HG03432 (cell line): ENCODE results near the gene OXSR1.
A peak's percentile ranks its signal among the peaks of the same experiment; 100 is the strongest.
"Not testable (repeated sequence)": the region's sequence is repeated elsewhere in the genome, so short reads cannot be mapped to it uniquely, and the experiment has no call there.

ENCODE experiments used
- ATAC-seq: cut with Tn5 transposase; IDR thresholded peaks from one replicate; pipeline ENCODE4 v1.9.1; 2021; ENCODE audit warnings: mild to moderate bottlenecking, moderate library complexity; ENCODE audit not compliant: unreplicated experiment

The OXSR1 gene

DNA sequence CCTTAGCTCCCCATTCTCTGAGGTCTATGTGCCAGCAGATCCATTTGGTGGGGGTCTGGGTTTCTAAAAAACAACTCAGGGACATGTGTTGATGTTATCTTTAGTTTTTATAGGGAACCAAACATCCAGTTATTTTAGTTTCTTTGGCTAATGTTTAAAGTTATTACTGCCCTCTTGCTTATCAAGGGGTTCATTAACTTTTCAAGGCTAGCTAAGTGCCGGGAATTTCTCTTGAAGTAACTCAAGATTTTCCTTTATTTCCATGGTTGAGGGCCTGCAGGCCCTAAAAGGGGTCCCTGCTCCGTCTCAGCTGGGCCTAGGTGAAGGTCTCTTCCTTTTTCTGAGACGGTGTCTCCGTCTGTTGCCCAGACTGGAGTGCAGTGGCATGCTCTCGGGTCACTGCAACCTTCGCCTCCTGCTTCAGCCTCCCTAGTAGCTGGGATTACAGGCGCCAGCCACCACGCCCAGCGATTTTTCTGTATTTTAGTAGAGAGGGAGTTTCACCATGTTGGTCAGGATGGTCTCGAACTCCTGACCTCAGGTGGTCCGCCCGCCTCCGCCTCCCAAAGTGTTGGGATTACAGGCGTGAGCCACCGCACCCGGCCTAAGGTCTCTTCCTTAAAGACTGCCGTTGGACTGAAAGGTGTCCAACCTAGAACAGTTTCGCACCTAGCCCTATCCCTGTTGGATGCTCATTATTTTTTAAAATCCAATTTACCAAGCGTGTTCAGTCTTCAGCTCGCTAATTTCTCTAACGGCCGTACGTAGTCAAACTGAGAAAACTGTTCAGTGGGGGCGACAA, 1.3 kb upstream of the OXSR1 start:
- ATAC-seq = no peak

DNA sequence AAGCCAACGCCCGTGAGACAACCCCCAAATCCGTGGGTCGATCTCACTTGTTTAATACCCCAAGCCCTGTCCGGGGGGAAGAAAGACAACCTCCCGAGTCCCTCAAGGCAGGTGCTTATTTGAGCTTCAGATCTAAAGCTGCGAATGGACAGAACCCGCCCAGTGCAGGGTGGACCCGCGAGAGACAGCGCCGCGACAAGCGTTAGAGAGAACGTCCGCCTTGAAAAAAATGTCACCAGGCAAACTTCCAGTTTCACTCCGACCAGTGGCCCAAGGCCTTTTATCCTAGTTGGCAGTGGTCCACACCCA, 740 bp upstream of the OXSR1 start:
- no peak for ATAC-seq

DNA sequence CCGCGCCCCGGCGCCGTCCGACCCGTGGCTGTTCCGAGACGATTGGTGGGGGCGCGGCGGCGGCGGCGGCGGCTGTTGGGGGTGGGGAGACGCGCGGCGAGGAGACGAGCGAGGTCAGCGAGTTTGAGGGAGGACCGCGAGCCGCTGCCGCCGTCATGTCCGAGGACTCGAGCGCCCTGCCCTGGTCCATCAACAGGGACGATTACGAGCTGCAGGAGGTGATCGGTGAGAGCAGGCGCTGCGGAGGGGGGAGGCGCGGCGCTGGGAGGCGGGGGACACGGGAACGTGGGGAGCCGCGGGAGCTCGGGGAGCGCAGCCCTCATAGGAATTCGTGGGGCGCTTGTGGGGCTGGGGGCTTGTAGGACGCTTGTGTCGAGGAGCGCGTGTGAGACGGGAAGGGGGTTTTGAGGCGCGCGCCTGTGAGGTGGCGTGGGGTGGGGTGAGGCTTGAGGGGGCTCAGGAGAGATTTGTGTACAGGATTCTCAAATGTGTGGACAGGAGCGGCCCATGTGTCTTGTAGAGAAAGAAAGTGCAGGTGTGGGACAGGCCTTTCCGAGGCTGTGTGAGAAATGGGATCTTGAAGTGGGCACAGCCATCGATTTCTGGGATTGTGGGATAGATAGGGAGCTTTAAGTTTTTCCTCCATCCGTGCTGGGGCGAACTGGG, 518 bp downstream of the OXSR1 start:
- no peak for ATAC-seq

DNA sequence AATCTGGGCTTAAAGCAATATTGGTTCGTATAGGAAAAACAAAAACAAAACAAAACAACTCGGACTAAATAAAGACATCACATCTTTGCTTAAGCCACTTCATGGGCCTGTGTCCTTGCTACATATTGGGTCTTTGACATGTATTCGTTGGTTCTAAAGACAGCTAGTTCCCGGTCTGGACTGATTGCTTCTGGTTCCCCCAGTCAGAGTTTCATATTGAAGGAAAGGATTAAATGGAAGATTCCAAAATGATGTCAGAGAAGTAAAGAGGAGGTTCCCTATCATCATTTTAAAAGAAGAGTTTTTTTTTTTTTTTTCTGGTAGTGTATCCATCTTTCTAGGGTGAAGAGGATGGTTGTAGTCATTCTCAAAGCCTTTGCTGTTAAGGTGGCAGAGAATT, 2.3 kb downstream of the OXSR1 start:
- no peak for ATAC-seq

DNA sequence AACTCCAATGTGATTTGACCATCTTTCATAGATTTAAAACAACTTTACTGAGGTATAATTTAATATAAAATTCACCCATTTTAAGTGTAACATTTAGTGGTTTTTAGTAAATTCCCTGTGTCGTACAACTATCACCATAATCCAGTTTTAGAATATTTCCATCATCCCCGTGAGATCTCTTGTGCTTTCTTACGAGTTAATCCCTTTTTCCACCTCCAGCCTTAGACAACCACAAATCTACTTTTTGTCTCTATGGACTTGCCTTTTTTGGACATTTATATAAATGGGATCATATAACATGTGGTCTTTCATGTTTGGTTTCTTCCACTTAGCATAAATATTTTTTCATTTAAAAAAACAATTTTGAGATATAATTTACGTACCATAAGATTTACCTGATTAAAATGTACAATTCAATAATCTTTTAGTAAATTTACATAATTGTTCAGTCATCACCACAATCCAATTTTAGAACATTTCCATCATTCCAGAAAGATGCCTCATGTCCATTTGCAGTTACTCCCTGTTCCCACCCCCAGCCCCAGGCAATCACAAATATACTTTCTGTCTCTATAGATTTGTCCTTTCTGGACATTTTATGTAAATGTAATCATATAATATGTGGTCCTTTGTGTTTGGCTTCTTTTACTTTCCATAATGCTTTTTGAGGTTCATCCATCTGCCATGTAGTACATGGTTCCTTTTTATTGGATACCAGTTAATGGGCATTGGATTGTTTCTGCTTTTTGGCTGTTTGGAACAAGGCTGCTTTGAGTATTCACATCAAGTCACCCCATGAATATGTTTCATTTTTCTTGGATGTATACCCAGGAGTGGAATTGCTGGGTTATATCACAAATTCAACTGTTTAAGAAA, 3.1 kb downstream of the OXSR1 start:
- ATAC-seq = no peak

DNA sequence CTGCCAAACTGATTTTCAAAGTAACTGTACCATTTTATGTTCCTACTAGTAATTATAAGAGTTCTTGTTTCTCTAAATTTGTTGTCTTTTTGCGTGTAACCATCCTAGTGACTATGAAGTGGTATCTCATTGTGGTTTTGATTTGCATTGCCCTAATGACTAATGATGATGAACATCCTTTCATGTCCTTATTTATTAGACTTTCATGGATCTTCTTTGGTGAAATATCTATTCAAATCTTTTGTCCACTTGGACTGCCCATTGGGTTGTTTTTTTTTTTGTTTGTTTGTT, 3.6 kb downstream of the OXSR1 start:
- no peak for ATAC-seq

DNA sequence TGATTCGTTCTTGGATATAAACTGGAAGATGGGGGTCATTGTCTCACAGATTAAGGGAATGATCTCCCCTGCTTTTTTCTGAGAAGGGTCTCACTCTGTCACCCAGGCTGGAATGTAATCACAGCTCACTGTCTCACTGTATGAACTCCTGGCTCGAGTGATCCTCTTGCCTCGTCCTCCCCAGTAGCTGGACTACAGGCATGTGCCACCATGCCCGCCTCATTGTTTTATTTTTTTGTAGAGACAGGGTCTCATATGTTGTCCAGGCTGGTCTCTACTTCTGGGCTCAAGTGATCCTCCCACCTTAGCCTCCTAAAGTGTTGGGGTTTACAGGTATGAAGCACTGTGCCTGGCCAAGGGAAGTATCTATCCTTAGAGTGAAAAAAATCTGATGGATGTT, 5.4 kb downstream of the OXSR1 start:
- no peak for ATAC-seq

DNA sequence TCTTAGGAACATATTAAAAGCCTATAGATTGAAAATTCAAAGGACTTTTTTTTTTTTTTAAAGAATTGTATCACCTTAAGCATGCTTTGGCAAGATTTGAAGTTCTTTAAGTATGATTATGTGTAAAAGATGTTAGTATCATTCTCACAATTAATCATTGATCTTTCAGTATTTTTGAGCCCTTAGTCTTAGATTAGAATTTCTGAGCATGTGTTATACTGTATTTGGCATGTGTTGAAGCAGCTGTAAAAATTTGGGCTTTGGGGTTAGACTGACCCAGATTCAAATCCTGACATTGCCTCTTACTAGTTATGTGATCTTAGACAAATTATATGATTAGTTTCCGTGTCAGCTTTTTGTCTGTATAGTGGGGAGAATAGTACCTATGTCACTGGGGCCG, 6.3 kb downstream of the OXSR1 start:
- no peak for ATAC-seq

DNA sequence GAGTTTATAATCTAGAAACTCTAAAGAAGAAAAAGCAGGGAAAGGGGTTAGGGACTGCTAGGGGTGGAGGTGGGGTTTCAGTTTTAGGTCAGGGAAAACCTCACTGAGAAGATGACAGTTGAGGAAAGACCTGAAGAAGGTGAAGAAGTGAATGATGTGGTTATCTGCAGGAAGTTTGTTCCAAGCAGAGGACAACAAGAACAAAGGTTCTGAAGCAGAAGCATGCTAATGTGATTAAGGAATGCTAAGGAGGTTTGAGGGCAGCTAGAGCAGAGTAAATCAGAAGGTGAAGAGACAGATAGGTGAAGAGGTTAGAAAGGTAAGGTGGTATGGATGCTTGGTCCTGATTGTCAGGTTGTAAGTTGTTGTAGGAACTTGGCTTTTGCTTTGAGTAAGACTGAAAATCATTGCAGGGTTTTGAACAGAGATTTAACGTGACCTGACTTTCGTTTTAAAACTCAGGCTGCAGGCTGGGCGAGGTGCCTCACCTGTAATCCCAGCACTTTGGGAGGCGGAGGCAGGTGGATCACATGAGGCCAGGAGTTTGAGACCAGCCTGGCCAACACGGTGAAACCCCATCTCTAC, 8.6 kb downstream of the OXSR1 start:
- peak; percentile 62 for ATAC-seq

DNA sequence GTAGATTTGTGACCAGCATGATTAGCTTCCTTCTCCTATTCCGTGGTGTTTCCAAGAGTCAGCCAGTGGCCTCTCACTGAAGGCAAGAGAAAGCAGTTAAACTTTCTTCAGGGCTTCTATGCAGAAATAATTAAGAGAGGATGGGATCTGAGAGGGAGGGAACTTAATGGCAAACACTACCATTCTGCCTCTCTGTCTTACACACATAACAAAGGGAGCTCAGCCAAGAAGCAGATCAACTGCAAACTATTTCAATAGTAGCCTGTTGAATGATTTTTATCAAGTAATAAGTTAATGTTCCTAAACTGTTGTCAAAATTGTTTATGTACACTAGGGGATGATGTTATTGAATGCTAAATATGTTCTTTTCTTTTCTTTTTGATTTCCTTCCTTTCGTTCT, 11.8 kb downstream of the OXSR1 start:
- ATAC-seq = no peak

DNA sequence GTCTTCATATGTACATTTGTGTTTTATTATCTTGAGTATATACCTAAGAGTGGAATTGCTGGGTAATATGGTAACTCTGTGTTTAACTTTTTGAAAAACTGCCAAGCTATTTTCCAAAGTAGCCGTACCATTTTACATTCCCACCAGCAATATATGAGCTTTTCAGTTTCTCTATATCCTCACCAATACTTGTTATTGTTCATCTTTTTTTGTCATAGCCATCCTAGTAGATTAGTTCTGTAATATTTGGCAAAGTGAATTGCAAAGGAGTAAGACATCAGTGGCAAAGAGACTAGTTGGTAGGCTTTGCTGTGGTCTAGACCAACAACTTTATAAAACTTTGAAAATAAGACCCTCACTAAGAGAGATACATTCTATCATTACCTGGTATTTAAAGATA, 21.4 kb downstream of the OXSR1 start:
- ATAC-seq = no peak

DNA sequence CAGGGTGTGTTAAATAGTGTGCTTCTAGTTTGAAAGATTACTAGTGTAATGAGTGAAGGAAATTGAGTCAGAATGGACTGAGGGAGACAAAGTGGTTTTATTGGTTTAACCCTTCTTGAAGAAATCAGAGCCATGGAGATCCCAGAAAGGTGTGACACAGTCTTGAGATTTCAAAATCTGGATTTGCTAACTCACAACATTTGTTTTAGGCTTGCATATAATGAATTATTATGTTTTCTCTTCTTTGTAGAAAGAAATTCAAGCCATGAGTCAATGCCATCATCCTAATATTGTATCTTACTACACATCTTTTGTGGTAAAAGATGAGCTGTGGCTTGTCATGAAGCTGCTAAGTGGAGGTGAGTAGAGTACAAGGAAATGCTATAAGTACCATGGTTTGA, 25.1 kb downstream of the OXSR1 start:
- ATAC-seq = no peak

DNA sequence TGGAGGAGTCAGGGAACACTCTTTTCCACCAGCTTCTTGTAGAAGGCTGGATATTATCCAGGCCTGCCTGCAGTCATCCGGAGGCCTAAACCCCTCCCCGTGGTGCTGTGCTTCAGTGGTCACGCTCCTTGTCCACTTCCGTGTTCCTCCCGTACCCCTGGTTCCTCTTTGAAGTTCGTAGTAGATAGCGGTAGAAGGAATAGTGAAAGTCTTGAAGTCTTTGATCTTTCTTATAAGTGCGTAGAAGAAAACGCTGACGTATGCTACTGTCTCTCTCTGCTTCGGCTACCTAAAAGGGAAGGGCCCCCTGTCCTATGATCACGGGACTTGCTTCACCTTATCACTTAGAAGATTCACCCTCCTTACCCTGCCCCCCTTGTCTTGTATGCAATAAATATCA, 37.6 kb downstream of the OXSR1 start:
- ATAC-seq = not testable (repeated sequence)

DNA sequence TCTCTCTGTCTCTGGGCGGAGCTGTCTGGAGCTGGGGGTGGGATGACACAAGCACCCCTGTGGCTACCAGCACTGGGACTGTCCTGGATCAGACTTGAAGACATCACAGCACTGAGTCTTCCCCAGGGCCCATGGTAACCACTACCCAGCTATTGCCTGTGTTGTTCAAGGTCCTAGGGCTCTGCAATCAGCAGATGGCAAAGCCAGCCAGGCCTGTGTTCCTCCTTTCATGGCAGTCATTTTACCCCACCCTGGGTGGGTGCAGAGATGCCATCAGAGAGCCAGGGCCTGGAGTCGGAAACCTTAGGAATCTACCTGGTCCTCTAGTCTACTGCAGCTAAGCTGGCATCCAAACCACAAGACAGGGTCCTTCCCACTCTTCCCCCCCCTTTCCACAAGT, 38.4 kb downstream of the OXSR1 start:
- no peak for ATAC-seq

DNA sequence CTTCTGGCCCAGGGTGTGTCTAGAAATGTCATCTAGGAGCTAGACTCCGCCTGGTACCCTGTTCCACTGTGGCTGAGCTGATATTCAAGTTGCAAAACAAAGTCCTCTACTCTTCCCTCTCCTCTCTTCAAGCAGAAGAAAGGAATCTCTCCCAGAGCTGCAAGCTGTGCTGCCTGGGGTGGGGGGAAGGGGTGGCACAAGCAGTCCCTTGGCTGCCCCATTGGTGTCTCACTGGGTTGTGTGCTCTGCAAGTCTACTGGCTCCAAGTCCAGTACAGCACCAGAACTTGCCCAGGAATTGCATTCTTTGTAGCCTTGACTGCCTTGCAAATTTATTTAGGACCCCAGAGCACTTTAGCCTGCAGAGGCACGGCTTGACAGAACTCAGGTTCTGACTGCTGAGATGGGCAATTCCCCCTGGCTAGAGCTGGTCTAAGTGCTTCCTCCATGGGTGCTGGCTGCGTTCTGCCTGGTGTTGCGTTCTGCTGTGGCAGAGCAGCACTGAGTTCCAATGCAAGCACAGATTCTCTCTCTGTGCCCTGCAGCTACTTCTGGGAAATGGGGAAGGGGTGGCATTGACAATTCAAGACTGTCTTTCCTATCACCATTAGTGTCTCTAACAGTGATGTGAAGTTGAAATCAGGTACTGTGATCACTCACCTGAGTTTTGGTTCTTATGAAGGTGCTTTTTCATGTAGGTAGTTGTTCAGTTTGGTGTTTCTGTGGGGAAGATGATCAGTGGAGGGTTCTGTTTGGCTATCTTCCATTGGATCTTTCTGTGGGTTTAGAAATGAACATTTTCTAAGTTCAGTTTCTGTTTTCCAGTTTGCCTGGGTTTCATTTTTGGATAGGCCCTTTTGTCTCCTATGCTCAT, 39.5 kb downstream of the OXSR1 start:
- ATAC-seq = no peak

DNA sequence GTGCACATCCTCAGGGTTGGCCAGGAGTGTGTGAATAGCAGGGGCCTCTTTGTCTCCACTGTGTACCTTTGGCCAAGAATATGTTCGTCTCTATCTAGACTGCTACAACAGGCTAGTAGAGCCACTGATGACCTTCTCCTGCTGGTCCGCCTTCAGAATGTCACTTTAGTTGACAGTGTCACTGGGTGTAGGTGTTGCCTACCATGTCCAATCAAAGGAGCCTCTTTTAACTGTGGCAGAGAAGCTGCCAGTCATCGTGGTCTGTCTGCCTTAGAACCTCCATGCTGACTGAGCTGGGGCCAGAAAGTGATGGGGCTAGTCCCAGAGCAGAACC, 40.1 kb downstream of the OXSR1 start:
- ATAC-seq = no peak

DNA sequence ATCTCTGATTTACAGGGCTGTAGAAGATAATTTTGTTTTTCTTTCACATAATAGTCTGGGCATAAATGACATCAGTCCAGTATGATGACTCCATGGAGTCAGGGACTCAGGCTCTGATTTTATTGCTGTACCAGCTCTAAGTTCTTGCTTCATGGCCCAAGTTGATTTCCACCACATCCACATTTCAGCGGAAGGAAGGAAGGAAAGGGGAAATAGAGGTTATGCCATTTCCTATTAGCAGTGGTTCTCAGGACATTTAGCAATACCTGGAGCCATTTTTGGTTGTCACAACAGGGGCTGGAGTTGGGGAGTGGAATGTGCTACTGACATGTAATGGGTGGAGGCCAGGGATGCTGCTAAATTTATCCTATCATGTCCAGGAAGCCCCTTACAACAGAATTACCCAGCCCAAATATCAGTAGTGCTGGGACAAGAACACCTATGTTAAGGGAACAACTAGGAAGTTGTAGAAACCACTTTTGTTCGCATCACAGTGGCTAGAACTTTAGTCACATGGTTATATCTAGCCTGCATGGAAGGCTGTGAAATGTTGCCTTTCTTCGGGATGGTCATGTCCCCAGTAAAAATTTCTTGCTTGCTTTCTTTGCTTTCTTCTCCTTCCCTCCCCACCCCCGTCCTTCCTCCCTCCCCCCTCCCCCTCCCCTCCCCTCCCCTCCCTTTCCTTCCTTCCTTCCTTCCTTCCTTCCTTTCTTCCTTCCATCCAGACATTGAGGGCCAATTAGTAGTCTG, 42.1 kb downstream of the OXSR1 start:
- ATAC-seq = no peak

DNA sequence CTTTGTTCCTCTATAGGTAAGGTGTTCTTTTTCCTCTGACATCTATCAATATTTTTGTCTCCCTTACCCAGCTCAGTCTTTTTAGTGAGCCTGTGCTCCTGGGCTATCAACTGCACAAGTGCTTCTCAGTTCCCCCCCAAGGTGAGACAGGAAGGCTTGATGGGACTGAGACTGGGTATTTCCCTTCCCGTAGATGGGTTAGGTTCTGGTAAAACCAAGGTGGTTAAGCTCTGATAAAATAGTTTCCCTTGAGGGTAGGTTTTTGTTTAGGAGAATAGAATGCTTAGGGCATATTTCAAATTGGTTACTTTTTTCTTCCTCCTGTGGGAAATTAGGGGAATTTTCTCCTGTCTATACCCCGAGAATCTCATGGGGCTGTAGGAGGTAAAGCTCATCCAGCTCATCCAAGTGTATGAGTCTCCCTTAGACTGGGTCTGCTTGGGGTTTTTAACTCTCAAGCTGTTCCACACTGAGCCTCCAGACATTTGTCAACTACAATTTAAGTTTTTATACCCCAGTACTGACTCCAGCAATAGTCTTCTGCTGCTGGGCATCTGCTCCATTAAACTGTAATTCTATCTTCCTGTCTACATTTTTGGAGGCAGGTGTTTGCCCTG, 44.9 kb downstream of the OXSR1 start:
- peak; percentile 88 for ATAC-seq

DNA sequence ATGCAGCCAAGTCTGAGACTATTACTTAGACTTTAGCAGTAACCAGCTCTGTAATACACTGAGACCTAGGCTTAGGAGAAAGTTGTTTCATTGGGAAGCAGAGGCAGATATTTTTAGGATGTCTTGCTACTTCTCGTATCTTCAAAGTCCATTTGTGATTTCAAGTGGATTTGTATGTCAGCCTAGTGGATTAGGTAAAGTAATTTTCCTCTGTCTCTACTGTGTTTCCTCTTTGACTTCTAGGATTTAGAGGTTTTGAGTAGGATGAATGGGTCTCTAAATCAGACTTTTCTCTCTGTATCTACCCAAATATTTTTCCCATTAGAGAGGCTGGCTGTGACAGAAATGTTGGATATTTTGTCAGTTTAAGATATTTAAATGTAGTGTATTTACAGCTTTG, 46.8 kb downstream of the OXSR1 start:
- ATAC-seq = no peak

DNA sequence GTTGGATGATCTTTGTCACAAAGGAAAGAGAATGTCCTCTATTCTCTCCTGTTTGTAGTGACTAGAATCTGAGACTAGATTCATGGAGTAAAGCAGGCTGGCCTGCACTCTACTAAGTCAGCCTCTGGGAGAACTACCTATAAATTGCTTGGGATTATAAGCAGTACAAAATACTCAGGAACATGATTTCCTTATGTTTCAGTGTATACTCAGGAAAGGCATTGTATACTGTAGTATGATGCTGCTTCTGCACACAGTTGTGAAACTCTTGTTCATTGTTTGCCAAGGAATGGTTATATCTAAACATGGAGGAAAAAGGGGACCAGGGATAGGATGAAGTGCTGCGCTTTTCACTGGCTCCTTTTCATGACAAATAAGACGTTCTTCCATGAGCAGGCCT, 49.2 kb downstream of the OXSR1 start:
- ATAC-seq = no peak
